ENCODE data around the gene TSPAN15.

Gene TSPAN15

DNA sequence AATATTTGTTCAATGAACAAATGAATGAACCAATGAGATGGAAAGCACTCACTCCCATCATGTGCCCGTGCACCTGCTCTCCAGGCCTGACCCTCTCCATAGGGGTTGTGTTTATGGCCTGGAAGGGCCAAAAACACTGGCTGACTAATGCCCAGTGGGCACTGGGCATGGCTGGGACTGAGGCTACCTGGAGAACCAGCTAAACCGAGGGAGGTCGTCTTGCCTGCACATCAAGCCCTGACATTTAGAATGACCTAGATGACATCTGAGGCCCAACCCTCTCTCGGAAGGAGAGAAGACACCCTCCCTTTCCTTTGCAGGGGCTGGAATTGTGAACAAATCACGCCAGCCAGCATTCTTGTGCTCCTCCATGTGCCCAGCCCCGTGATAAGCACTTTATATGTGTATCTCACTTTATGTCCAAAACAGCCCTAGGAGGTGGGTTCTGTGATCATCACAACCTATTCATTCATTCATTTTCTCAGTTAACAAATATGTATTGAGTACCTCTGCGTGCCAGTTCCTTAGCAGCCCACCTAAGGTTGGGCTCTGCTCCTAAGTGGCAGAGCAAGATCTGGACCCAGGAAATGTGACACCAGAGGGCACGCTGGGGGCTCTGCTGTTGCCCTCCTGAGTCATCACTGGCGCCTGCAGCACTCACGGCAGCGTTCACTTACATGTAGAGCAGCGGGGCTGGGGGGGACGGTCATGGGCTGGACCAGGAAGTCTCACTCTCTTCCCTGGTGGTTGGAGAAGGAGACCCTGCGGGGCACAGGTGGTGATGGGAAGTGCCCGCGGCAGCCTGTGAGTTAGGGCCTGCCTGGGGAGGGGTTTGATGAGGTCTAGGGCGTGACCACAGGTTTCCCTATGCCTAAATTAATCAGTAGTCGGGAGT, 52.0 kb downstream of the TSPAN15 start:
- no peaks in the 10 kb centered on the region for H3K9me3 ChIP-seq (ENCODE audit: low read length)

DNA sequence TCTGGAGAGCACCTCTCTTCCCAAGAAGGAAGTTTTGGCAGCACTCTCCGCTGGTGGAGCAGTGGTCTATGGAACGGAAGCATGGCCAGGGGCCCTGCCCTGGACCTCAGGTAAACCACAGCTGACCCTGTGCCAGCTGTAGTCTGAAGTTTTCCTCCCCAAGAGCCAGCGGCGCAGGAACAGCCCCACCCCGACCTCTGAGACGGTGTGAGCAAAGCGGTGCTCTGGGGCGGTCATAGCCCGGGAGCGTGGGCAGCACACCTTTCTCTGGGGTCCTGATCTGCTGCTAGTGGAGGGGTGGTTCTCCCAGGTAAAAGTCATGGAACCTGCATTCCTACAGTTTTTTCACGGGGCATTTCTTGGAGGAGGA, 52.6 kb downstream of the TSPAN15 start:
- no peaks in the 10 kb centered on the region for H4K20me1 ChIP-seq (ENCODE audit: insufficient read depth, low read length)
- H3K4me3 ChIP-seq (ENCODE audit: low read depth, low read length, poor library complexity, severe bottlenecking): no peak overlapping the region
- H3K9ac ChIP-seq (ENCODE audit: low read length): no peak overlapping the region
- no peak overlapping the region for H2AFZ ChIP-seq (ENCODE audit: low read length)
- TF ChIP-seq, protein P1, sequence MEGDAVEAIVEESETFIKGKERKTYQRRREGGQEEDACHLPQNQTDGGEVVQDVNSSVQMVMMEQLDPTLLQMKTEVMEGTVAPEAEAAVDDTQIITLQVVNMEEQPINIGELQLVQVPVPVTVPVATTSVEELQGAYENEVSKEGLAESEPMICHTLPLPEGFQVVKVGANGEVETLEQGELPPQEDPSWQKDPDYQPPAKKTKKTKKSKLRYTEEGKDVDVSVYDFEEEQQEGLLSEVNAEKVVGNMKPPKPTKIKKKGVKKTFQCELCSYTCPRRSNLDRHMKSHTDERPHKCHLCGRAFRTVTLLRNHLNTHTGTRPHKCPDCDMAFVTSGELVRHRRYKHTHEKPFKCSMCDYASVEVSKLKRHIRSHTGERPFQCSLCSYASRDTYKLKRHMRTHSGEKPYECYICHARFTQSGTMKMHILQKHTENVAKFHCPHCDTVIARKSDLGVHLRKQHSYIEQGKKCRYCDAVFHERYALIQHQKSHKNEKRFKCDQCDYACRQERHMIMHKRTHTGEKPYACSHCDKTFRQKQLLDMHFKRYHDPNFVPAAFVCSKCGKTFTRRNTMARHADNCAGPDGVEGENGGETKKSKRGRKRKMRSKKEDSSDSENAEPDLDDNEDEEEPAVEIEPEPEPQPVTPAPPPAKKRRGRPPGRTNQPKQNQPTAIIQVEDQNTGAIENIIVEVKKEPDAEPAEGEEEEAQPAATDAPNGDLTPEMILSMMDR (IDR thresholded peaks at IDR 0.05; ENCODE audit: low read length): no peak
- no peak for TF ChIP-seq EZH2 (IDR thresholded peaks at IDR 0.05; ENCODE audit: borderline replicate concordance, low read length)
- peaks cover 4% of the 10 kb centered on the region for H3K4me1 ChIP-seq (ENCODE audit: insufficient read depth, low read length, severe bottlenecking)
- no peaks in the 10 kb centered on the region for H3K36me3 ChIP-seq (ENCODE audit: insufficient read depth, low read length)
- H3F3A ChIP-seq (ENCODE audit: insufficient read depth, low read length): no peaks in the 10 kb centered on the region
- H3K27ac ChIP-seq (ENCODE audit: low read depth, low read length, poor library complexity, severe bottlenecking): no peak overlapping the region
- H3K27me3 ChIP-seq (ENCODE audit: insufficient read depth, low read length): peaks cover 10% of the 10 kb centered on the region
- H3K4me2 ChIP-seq (ENCODE audit: low read length): no peak overlapping the region
- no peaks in the 10 kb centered on the region for H3K9me2 ChIP-seq (ENCODE audit: low read depth, low read length)
- H3K79me2 ChIP-seq (ENCODE audit: insufficient read depth, low read length): no peaks in the 10 kb centered on the region
- no peaks in the 10 kb centered on the region for H3K9me3 ChIP-seq (ENCODE audit: low read length)

More for the DNA sequence above, 52.0 kb downstream of the TSPAN15 start:
- no peak overlapping the region for H3K9ac ChIP-seq (ENCODE audit: low read length)
- no peaks in the 10 kb centered on the region for H3K9me2 ChIP-seq (ENCODE audit: low read depth, low read length)
- H3K4me2 ChIP-seq (ENCODE audit: low read length): no peak overlapping the region
- no peaks in the 10 kb centered on the region for H3K79me2 ChIP-seq (ENCODE audit: insufficient read depth, low read length)
- H2AFZ ChIP-seq (ENCODE audit: low read length): no peak overlapping the region
- H3K4me1 ChIP-seq (ENCODE audit: insufficient read depth, low read length, severe bottlenecking): peaks cover 4% of the 10 kb centered on the region
- H3K27ac ChIP-seq (ENCODE audit: low read depth, low read length, poor library complexity, severe bottlenecking): no peak overlapping the region
- TF ChIP-seq EZH2 (IDR thresholded peaks at IDR 0.05; ENCODE audit: borderline replicate concordance, low read length): no peak
- TF ChIP-seq, protein P1 (IDR thresholded peaks at IDR 0.05; ENCODE audit: low read length): no peak
- no peaks in the 10 kb centered on the region for H3F3A ChIP-seq (ENCODE audit: insufficient read depth, low read length)
- no peaks in the 10 kb centered on the region for H4K20me1 ChIP-seq (ENCODE audit: insufficient read depth, low read length)
- H3K36me3 ChIP-seq (ENCODE audit: insufficient read depth, low read length): no peaks in the 10 kb centered on the region
- H3K27me3 ChIP-seq (ENCODE audit: insufficient read depth, low read length): peaks cover 10% of the 10 kb centered on the region
- H3K4me3 ChIP-seq (ENCODE audit: low read depth, low read length, poor library complexity, severe bottlenecking): no peak overlapping the region

DNA sequence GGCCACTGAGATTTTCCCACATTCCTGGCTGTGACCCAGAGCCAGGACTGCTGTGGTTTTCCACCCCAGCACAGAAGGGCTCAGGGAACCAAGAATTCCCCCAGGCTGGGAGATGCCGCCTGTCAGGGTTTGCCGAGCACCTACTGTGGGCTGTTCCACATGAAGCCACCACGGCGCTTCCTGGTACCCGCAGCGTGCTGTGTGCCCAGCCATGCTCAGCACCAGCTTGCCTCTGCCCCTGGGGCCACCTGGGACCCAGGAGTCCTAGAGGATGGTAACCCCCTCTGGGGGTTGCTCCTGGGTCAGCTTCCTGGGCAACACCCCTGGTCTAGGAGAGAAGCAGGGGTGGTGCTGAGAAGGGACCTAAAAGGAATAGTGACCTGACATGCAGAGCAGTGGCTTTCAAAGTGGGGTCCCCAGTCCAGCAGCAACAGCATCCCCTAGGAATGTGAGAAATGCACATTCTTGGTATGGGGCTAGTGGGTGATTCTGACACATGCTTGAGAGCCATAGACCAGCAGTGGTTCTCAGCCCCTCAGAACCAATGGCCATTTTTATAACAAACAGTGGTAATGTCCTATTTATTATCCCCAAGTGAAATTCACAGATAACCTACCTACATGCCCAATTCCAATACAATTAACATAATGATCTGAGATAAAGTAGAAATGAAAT, 53.4 kb downstream of the TSPAN15 start:
- Histone ChIP-seq H3K27ac (ENCODE audit: low read depth, low read length, poor library complexity, severe bottlenecking) (no peak overlapping the region), H3K4me1 (ENCODE audit: insufficient read depth, low read length, severe bottlenecking) (peaks cover 4% of the 10 kb centered on the region), H3K4me3 (ENCODE audit: low read depth, low read length, poor library complexity, severe bottlenecking) (no peak overlapping the region), H3K27me3 (ENCODE audit: insufficient read depth, low read length) (peaks cover 3% of the 10 kb centered on the region; the same call in 1 of the 2 replicates), H3K9me2 (ENCODE audit: low read depth, low read length) (no peaks in the 10 kb centered on the region), H3K79me2 (ENCODE audit: insufficient read depth, low read length) (no peaks in the 10 kb centered on the region), H4K20me1 (ENCODE audit: insufficient read depth, low read length) (no peaks in the 10 kb centered on the region), H3K4me2 (ENCODE audit: low read length) (no peak overlapping the region), H3F3A (ENCODE audit: insufficient read depth, low read length) (no peaks in the 10 kb centered on the region), H2AFZ (ENCODE audit: low read length) (no peak overlapping the region), H3K9me3 (ENCODE audit: low read length) (no peaks in the 10 kb centered on the region), H3K36me3 (ENCODE audit: insufficient read depth, low read length) (no peaks in the 10 kb centered on the region), H3K9ac (ENCODE audit: low read length) (no peak overlapping the region)
- TF ChIP-seq, protein P1 (IDR thresholded peaks at IDR 0.05; ENCODE audit: low read length): no peak
- TF ChIP-seq EZH2 (IDR thresholded peaks at IDR 0.05; ENCODE audit: borderline replicate concordance, low read length): no peak
